Right lobe of liver (tissue), 4 donors: Measurements from ENCODE around the gene GPD1L.

ENCODE experiments used
- POLR2A ChIP-seq: fragments of 450-650 bp; IDR thresholded peaks from one replicate; pipeline ENCODE4 v1.6.1; 2017; ENCODE audit warnings: antibody characterized with exemption, mild to moderate bottlenecking
- TF ChIP-seq, protein P1 (sequence below), 4 donors: fragments of 200-600 bp in 3 of 4; fragments of 450-650 bp in 1 of 4; IDR thresholded peaks; one replicate each; pipeline versions ENCODE4 v1.5.1 to v1.8.0; 2016 to 2022; ENCODE audit warnings: antibody characterized with exemption in 4 of 4, mild to moderate bottlenecking in 2 of 4
- donor health status: DM: no; HTN: no; CAD: no.
- donor health status: DM: no; HTN: no; CAD: no.
- donor health status: DM: no; HTN: yes; CAD: no.

DNA sequence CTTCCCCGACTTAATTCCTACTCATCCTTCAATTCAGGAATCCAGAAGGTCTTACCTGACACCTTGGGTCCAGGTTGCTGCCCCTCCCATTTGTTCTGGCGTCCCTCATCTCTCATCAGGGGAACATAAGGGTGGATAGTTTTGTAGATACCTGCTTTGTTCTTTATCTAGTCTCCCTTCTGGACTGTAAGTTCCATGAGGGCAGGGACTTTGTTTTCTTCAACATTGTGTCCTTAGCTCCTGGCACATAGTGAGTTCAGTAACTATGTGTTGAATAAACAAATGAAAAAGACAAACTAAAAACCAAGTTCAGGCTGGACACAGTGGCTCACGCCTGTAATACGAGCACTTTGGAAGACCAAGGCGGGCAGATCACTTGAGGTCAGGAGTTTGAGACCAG, 13.2 kb upstream of the GPD1L start:
- TF ChIP-seq POLR2A, result no peak
- TF ChIP-seq, protein P1, sequence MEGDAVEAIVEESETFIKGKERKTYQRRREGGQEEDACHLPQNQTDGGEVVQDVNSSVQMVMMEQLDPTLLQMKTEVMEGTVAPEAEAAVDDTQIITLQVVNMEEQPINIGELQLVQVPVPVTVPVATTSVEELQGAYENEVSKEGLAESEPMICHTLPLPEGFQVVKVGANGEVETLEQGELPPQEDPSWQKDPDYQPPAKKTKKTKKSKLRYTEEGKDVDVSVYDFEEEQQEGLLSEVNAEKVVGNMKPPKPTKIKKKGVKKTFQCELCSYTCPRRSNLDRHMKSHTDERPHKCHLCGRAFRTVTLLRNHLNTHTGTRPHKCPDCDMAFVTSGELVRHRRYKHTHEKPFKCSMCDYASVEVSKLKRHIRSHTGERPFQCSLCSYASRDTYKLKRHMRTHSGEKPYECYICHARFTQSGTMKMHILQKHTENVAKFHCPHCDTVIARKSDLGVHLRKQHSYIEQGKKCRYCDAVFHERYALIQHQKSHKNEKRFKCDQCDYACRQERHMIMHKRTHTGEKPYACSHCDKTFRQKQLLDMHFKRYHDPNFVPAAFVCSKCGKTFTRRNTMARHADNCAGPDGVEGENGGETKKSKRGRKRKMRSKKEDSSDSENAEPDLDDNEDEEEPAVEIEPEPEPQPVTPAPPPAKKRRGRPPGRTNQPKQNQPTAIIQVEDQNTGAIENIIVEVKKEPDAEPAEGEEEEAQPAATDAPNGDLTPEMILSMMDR (IDR thresholded peaks at IDR 0.05), result no peak
